Prostate gland (tissue), 2 donors: ENCODE measurements around the gene SLC22A3. TPM values are rescaled to one million over a fixed set of nuclear protein-coding genes. Genes with fewer than 3 reads are reported as not detected.
"Not testable (repeated sequence)": the region's sequence is repeated elsewhere in the genome, so short reads cannot be mapped to it uniquely, and the experiment has no call there.

Experiments
- DNase-seq: peaks from one replicate; pipeline ENCODE4 v3.0.0-alpha.2; 2019; ENCODE audit warnings: low spot score
- H3K27ac ChIP-seq, 2 donors: fragments of 200-600 bp; sonication (generic); 2 replicates each; pipeline ENCODE4 v1.5.1; 2017 to 2019
- H3K27me3 ChIP-seq: fragments of 200-600 bp; sonication (generic); replicated peaks from 2 replicates; pipeline ENCODE4 v1.5.1; 2019; ENCODE audit not compliant: insufficient read depth
- H3K36me3 ChIP-seq, 2 donors: fragments of 200-600 bp; sonication (generic); 1 replicate in 1 of 2; 2 replicates in 1 of 2; pipeline versions ENCODE4 v1.5.1 to v1.8.1; 2017 to 2019
- H3K4me1 ChIP-seq: fragments of 200-600 bp; sonication (generic); replicated peaks from 2 replicates; pipeline ENCODE4 v1.5.1; 2019
- H3K4me3 ChIP-seq, 2 donors: fragments of 200-600 bp; sonication (generic); 2 replicates each; pipeline ENCODE4 v1.5.1; 2017 to 2019
- H3K9me3 ChIP-seq: fragments of 200-600 bp; sonication (generic); 2 replicates; pipeline ENCODE4 v1.5.1; 2017
- POLR2A ChIP-seq: fragments of 450-650 bp; IDR thresholded peaks from one replicate; pipeline ENCODE4 v1.6.1; 2016; ENCODE audit warnings: antibody characterized with exemption, mild to moderate bottlenecking
- POLR2AphosphoS5 ChIP-seq: sonication (generic); formaldehyde crosslinking; IDR thresholded peaks from one replicate; pipeline ENCODE4 v1.6.1; 2017; ENCODE audit warnings: antibody characterized with exemption
- WGBS: methylation state at CpG from one replicate; pipeline ENCODE4 v1.1.5; 2018; 5-methylcytosine and 5-hydroxymethylcytosine counted together
- intact Hi-C: fragments of 100-400 bp; cut with DNase I; formaldehyde crosslinking; loops from one replicate; pipeline ENCODE4 v1.14.2; 2022
- total RNA-seq, 2 donors: library from RNA; depleted of rRNA; stranded (reverse); fragments of >200 nt; gene quantifications; one replicate each; pipeline ENCODE4 v1.1.0, GENCODE V29; 2016
- TF ChIP-seq, protein P1 (sequence below), 4 experiments: fragments of 200-600 bp in 2 of 4; fragments of 450-650 bp in 2 of 4; sonication (generic) in 2 of 4; IDR thresholded peaks; 1 replicate in 3 of 4; 2 replicates in 1 of 4; pipeline ENCODE4 v1.5.1; 2016 to 2019; ENCODE audit warnings: antibody characterized with exemption in 4 of 4, mild to moderate bottlenecking in 2 of 4, moderate library complexity in 2 of 4

SLC22A3 gene
- total RNA-seq, 2 donors from 2014 or later, result 50.2 to 118 TPM

DNA sequence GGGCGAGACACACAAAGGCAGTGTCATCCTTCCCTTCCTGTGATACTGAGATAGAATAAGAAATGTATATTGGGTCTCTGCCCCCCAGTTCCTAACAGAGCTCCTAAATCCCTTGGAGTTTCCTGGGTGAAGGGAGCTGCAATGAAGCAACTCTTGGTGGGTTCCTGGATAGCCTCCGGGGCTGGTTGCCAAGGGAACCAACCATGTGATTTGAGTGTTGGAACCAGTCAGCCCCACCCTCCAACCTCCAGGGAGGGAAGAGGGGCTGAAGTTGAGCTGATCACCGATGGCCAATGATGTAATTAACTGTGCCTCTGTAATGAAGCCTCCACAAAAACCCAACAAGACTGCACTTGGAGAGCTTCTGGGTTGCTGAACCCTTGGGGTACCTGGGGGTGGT lies 116.6 kb downstream of the SLC22A3 start:
- intact Hi-C loops, result no loop called here
- Histone ChIP-seq H3K9me3 (no peaks in the 10 kb centered on the region), H3K4me3 (no peak overlapping the region), H3K27ac (no peak overlapping the region), H3K36me3 (no peaks in the 10 kb centered on the region), H3K27me3 (no peaks in the 10 kb centered on the region), H3K4me1 (no peaks in the 10 kb centered on the region)
- no peak for DNase-seq
- no peak for TF ChIP-seq POLR2A
- no peak for TF ChIP-seq POLR2AphosphoS5
- TF ChIP-seq, protein P1, sequence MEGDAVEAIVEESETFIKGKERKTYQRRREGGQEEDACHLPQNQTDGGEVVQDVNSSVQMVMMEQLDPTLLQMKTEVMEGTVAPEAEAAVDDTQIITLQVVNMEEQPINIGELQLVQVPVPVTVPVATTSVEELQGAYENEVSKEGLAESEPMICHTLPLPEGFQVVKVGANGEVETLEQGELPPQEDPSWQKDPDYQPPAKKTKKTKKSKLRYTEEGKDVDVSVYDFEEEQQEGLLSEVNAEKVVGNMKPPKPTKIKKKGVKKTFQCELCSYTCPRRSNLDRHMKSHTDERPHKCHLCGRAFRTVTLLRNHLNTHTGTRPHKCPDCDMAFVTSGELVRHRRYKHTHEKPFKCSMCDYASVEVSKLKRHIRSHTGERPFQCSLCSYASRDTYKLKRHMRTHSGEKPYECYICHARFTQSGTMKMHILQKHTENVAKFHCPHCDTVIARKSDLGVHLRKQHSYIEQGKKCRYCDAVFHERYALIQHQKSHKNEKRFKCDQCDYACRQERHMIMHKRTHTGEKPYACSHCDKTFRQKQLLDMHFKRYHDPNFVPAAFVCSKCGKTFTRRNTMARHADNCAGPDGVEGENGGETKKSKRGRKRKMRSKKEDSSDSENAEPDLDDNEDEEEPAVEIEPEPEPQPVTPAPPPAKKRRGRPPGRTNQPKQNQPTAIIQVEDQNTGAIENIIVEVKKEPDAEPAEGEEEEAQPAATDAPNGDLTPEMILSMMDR (IDR thresholded peaks at IDR 0.05), result no peak
- 82% methylated on average over 3 of the region's 3 CpGs for WGBS

DNA sequence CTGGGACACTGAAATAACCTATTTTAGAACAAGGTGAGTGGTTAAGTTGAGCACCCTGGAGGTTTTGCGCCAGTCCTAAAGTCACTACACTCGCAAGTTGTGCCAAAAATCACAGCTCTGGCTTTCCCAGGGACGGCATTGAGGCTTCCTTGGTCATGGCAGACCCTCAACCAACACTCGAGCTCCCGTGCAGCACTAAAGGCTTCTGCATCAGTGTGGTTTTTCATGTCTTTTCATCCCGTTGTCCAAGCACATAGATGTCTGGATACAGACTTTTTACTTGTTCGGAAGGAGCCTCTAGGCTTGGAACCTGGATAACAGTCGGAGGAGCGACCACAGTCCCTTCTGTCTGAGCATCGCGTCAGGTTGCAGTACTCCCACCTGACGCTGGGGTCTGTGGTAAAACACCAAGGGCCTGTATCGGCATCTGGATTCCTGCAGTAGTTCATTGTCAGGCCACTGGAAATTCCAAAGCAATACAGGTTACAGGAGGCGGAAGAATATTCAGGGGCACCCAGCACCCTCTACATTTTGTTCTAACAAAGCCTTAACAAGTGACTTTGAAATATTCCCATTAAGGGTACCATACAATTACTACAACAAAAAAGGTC lies 119.2 kb downstream of the SLC22A3 start:
- DNase-seq, H3K4me3 ChIP-seq, H3K4me1 ChIP-seq, H3K27me3 ChIP-seq, intact Hi-C loops, H3K36me3 ChIP-seq, H3K9me3 ChIP-seq, H3K27ac ChIP-seq: not testable (repeated sequence)
- 80% methylated on average over 14 of the region's 14 CpGs for WGBS

DNA sequence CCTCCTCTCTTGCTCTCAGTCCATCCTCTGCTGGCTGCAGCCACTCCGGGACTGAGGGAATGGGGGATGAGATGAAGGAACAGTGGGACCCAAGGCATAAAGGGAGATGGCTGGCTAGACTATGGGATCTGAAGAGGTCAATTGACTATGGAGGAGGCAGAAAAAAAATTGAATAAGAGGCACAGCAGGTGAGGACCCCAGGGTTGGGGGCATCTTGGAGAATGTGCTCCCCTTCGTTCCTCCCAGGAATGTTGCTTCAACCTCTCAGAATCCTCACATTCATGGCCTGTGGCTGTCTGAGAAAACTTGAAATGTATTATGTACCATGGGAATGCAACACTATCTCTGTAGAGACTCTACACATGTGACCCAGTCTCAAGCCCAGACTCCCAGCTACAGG lies 121.0 kb downstream of the SLC22A3 start:
- DNase-seq, result no peak
- Histone ChIP-seq H3K27me3 (no peaks in the 10 kb centered on the region), H3K4me1 (no peaks in the 10 kb centered on the region), H3K4me3 (no peak overlapping the region), H3K9me3 (no peaks in the 10 kb centered on the region), H3K36me3 (no peaks in the 10 kb centered on the region), H3K27ac (no peak overlapping the region)
- intact Hi-C loops, result no loop called here
- 92% methylated on average over 2 of the region's 2 CpGs for WGBS
- TF ChIP-seq, protein P1 (IDR thresholded peaks at IDR 0.05), result no peak
- TF ChIP-seq POLR2AphosphoS5, result no peak
- no peak for TF ChIP-seq POLR2A

DNA sequence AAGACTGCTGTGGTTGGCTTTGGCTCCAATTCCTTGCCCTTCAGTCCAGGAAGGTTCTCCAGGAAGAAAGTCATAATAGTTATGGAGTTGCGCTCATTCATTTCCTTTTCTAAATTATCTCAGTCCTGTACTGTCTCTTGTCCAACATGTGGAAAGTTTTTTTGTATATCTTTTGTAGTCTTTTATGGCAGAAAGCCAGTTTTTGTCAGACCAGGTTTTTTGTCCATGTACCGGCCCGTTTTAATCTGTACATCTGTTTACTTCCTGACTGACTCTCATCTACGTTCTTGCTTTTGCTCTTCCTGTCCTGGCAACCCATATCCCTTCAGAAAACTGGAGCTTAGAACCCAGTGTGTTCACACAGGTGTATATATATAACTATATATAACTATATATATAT lies 127.9 kb downstream of the SLC22A3 start:
- H3K4me1 ChIP-seq, H3K27ac ChIP-seq, H3K4me3 ChIP-seq, H3K27me3 ChIP-seq, DNase-seq, H3K36me3 ChIP-seq, intact Hi-C loops, H3K9me3 ChIP-seq: not testable (repeated sequence)
- 35% methylated on average over 4 of the region's 4 CpGs for WGBS

GRCh38 chr6:160477072-160477471 lies 128.9 kb downstream of the SLC22A3 start:
- intact Hi-C loops, H3K4me1 ChIP-seq, H3K36me3 ChIP-seq, H3K27me3 ChIP-seq, H3K27ac ChIP-seq, H3K4me3 ChIP-seq, DNase-seq, H3K9me3 ChIP-seq: not testable (repeated sequence)
- WGBS, result 92% methylated on average over 4 of the region's 4 CpGs

DNA sequence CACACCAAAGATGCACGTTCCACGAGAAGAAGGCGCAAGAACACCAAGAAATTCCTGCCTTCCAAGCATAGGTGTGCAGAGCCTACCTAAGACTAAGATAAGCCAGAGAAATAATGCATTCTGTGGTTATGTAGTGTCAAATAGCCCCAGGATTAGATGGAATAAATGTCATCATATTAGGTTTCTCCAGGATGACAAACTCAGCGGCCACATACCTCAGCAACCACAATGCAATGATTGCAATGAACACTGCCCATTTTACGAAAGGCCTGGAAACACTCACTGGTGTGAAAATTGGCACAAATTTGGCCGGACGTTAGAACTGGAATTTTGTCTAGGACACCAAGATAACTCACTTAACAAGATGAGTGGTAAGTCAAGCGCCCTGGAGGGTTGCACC lies 129.7 kb downstream of the SLC22A3 start:
- WGBS, result 91% methylated on average over 8 of the region's 8 CpGs

More for the DNA sequence above, 129.7 kb downstream of the SLC22A3 start:
- Histone ChIP-seq H3K4me1 (no peaks in the 10 kb centered on the region), H3K36me3 (no peaks in the 10 kb centered on the region), H3K27ac (no peak overlapping the region), H3K9me3 (no peaks in the 10 kb centered on the region), H3K27me3 (no peaks in the 10 kb centered on the region), H3K4me3 (no peak overlapping the region)
- intact Hi-C loops, result no loop called here
- no peak for DNase-seq
- TF ChIP-seq, protein P1 (IDR thresholded peaks at IDR 0.05), result no peak
- TF ChIP-seq POLR2A (no peak), POLR2AphosphoS5 (no peak)
